ENCODE data around the gene ABCG4.
"Not testable (repeated sequence)": the region's sequence is repeated elsewhere in the genome, so short reads cannot be mapped to it uniquely, and the experiment has no call there.

Gene ABCG4

DNA sequence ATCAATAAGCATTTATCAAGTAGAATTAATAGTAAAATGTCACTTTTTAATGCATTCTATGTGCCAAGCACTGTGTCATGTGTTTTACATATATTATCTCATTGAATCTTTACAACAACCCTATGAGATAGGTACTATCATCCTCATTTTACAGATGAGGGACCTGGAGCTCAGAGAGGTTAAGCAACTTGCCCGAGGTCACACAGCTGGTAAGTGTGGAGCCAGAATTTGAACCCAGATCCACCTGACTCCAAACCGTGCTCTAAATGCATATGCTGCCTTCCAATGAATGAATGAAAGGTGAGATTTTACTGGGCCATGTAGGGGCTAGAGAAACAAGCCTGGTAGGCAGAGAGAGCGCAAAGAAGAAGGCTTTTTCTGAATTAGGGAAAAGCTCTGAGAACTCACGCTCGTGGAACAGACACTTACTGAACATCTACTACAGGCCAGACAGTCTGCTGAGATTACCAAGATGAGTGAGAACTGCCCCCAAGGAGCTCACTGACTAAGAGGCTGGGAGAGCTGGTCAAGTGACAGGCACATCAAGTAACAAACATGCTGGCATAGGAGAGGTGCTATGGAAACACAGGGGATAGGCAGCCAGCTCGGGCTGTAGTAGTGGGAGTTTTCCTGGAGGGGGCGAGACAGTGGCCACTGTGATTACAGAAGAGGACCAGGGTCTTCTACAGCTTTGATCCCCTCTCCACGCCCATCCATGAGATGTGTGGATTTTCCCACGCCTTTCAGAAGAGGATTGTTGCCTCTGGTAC lies 4.4 kb downstream of the ABCG4 start:
- DNase-seq (ENCODE audit: low read depth in 3 of 3): no peak

DNA sequence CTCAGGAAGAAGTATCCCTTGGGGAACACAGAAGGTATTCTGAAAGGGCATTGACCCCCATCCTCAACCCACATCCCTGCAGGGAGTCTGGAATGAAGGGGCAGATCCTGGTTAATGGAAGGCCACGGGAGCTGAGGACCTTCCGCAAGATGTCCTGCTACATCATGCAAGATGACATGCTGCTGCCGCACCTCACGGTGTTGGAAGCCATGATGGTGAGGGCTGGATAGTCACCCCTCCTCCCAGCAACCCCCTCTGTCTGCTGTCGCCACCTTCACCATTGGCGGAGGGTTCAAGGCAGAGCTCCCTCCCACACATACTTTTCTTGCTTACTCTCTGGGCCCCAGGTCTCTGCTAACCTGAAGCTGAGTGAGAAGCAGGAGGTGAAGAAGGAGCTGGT lies 5.3 kb downstream of the ABCG4 start:
- DNase-seq (ENCODE audit: low read depth in 3 of 3): no peak

DNA sequence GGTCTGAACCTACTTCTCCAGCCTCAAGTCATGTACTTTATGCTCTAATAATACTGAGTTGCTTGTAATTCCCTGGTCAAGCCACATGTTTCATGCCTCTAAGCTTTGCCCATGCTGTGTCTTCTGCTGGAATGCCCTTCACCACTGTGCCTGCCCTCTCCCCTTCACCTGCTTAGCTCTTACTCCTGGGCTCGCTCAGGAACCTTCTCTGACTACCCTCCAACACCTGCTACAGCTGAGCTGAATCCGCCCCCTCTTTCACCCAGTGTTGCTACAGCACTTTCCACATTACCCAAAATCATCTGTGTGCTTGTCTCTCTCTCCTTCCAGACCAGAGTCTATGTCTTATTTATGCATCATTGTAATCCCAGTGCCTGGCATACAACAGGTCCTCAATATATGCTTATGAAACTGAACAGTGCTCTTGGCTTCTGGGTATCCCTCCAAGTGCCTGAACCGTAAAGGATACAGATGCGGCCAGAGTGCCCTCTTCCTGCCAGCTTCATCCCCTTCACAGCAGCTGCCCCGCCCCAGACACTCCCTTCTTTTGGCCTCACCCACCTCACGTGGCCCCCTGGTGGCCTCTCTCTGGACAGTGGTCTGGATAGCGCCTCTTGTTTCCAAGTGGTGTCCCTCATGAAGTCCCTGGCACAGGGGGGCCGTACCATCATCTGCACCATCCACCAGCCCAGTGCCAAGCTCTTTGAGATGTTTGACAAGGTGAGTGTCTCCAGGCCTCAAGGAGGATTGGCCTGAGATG lies 7.1 kb downstream of the ABCG4 start:
- DNase-seq (ENCODE audit: low read depth in 3 of 3): no peak

DNA sequence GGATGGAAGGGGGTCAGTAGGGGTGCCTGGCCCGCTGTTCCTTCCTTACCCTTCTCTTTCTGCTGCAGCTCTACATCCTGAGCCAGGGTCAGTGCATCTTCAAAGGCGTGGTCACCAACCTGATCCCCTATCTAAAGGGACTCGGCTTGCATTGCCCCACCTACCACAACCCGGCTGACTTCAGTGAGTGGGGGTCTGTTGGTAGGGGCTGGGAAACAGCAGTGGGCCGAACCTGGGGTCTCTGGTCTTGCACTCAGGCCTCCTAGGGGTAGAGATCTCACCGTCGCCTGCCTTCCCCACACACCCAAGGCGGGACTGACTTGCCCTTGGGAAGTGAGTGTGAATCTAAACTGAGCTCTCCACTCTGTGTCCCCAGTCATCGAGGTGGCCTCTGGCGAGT lies 7.6 kb downstream of the ABCG4 start:
- no peak for DNase-seq (ENCODE audit: low read depth in 3 of 3)

DNA sequence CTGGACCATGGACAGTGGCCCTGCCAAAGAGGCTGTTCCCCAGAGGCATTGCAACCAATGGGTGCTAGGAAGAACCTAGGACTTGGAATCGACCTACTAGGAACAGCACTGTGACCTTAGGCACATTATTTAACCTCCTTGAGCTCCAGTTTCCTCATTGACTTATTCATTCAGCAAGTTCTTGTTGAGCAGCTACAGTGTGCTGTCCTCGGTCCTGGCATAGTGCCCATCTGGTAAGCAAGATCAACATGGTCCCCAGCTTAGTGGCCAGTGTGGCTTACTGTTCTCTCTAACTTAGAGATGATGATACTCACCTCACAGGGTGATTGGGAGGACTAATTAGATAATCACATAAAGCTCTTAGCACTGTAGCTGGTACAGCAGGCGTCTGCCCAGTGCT lies 8.2 kb downstream of the ABCG4 start:
- DNase-seq (ENCODE audit: low read depth in 3 of 3): no peak

DNA sequence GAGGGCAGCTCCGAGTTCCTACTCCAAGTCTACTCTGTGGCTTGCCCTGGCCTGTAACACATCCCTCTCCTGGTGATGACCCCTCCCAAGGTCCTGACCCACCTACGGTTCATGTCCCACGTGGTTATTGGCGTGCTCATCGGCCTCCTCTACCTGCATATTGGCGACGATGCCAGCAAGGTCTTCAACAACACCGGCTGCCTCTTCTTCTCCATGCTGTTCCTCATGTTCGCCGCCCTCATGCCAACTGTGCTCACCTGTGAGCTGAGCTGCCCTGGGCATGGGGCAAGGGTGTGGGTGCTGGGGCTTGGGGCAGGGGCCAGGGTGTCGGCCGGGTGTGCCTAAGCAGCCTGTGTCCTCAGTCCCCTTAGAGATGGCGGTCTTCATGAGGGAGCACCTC lies 9.6 kb downstream of the ABCG4 start:
- DNase-seq (ENCODE audit: low read depth in 3 of 3): no peak

DNA sequence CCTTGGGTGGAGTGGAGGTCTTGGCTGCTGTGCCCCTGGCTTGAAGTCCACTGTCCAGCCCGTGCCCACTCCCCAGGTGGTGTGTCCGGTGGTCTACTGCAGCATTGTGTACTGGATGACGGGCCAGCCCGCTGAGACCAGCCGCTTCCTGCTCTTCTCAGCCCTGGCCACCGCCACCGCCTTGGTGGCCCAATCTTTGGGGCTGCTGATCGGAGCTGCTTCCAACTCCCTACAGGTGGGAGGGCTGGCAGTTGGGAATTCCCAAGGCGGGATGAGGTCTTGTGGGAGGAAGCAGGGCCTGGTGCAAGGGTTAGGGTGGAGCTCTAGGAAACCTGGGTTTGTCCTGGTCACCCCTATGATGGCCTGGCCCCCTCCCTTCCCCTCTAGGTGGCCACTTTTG lies 11.3 kb downstream of the ABCG4 start:
- DNase-seq (ENCODE audit: low read depth in 3 of 3): no peak

DNA sequence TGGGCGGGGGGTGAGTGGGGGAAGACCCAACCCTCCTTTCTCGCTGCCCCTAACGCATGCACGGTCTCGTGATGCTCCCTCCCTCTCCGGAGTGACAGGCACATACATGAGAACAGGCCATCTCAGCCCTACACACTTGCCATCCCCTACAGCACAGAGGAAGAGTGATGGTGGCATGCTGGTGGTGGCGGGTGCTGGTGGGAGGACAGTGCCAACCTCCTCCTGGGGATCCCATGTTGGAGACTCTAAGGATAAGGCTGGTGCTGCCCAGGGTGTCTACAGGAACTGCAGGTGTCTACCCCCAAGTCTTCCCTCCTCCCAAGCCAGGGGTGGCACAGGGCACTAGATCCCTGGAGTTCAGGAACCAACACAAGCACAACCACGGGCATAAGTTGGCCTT lies 13.0 kb downstream of the ABCG4 start:
- no peak for DNase-seq (ENCODE audit: low read depth in 3 of 3)

DNA sequence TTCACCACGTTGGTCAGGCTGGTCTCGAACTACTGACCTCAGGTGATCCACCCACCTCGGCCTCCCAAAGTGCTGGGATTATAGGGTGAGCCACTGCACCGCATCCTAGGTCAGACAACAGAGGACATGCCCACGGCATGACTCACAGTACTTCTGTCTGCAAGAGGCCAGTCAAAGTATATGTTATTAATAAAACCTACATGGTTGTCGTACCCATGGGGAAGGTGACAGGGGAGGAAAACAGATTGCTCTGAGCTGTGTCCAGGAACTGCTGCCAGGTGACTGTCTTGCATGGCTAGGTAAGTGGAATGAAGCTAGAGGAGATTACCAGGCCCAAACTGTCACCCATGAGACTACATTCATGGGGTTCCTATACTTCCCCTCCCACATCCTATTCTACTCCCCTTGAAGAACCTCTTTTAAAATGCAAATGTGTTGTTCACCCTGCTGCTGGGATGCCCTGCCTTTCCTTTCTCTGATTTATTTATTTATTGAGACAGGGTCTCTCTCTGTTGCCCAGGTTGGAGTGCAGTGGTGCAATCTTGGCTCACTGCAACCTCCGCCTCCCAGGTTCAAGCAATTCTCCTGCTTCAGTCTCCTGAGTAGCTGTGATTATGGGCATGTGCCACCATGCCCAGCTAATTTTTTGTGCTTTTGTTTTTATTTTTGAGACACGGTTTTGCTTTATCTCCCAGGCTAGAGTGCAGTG lies 17.7 kb downstream of the ABCG4 start:
- DNase-seq (ENCODE audit: low read depth in 3 of 3): no peak

DNA sequence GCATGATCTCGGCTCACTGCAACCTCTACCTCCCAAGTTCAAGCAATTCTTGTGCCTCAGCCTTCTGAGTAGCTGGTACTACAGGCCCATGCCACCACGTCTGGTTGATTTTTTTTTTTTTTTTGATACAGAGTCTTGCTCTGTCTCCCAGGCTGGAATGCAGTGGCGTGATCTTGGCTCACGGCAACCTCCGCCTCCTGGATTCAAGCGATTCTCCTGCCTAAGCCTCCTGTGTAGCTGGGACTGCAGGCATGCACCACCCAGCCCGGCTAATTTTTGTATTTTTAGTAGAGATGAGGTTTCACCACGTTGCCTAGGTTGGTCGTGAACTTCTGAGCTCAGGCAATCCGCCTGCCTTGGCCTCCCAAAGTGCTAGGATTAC lies 18.2 kb downstream of the ABCG4 start:
- not testable (repeated sequence) for DNase-seq (ENCODE audit: low read depth in 3 of 3)

DNA sequence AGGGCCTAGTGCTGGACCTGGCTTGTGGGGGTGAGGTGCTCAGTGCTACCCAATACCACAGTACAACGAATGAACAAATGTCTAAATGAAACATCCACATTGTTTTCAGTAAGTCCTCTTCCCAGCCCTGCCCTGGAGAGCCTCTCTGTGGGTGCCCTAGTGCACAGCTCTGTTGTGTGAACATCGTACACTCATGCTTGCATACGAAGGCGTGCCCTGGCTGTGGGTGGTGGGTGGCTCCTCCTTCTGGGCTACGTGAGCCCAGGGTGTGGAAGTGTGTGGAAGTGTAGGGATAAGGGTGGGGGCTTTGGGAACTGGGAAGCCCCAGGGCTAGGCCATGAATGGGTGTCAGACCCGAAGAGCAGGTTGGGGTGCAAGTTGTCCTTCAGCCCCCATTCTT lies 19.1 kb downstream of the ABCG4 start:
- no peak for DNase-seq (ENCODE audit: low read depth in 3 of 3)

DNA sequence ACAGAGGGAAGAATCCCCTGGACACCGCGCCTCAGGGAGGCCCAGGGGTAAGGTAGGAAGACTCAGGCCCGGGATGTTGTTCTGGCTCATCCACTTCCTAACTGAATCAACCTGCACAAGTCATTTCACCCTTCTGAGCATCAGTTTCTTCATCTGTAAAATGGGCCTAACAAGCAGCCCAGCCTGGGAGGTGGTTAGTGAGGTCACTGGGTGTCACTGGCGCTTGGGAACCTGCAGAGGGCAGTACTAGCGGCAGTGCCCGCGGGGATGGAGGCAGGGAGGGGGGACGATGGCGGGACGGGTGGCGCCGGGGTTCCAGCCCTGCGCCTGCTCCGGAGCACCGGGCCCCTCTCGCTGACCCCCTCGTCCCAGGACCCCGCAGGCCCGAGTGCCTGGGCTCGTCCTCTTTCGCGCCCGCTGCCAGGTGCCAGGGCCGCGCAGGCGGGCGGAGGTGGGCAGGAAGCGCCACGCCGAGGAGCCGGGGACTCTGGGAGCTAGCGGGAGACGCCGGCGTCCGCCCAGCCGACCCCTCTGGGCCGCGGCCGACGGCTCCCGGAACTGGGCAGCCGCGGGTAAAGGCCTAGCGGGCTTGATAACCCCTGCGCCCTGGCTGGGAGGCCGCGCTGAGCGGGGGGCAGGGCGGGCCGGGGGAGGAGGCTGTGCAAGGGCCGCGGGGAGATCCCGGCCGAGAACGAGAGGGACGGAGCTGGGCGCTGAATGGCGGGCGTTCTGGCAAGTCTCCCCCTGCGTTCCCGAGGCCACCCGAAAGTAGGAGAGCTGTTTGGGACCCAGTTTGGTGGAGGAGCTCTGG lies 19.8 kb downstream of the ABCG4 start, which contains the start of gene NLRX1:
Gene NLRX1, plus strand, starts transcription at position 255 of the 811 bp plus-strand sequence. CDS start 2,679 bp downstream, outside the sequence.
- peak; percentile 71 to 75 (median 73) for DNase-seq (ENCODE audit: low read depth in 3 of 3)

DNA sequence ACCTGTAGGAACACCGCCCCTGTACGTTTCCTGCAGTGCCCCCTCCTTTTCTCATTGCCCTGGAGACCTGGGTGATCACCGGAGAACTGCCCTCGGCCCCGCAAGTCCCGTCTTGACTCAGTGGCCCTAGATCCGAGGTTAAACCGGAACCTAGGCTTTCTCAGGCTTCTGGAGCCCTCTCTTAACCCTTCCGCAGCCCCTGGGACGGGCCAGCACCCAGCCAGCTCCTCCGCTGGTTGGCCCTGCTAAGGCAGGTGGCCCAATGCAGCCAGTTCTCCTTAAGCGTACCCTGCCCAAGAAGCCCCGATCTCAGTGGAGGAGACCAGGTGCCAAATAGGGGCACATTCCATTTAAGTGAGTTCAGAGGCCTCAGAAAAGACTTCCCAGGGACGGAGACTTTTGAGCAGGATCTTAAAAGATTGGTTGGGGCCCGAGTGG lies 20.4 kb downstream of the ABCG4 start:
- peak in 1 of 3 experiments; percentile 28 for DNase-seq (ENCODE audit: low read depth in 3 of 3)

DNA sequence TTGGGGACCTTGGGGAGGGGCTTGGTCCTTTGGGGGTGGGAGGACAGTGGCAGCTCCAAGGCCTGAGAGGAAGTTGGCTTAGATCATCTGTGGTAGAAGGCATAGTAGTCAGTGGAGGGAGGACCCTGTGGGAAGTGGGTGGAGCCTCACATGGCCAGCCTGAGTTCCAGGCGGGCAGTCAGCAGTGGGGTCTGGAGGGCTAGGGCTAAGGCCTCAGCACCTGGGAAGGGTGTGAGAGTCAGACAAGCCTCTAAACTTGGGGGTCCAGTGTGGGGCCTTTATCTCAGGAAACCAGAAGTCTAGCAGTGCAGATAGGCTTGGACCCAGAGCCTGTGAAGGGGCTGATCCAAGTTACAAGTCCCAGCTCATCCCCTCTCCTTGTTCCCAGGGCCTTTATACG lies 23.7 kb downstream of the ABCG4 start:
- no peak for DNase-seq (ENCODE audit: low read depth in 3 of 3)

DNA sequence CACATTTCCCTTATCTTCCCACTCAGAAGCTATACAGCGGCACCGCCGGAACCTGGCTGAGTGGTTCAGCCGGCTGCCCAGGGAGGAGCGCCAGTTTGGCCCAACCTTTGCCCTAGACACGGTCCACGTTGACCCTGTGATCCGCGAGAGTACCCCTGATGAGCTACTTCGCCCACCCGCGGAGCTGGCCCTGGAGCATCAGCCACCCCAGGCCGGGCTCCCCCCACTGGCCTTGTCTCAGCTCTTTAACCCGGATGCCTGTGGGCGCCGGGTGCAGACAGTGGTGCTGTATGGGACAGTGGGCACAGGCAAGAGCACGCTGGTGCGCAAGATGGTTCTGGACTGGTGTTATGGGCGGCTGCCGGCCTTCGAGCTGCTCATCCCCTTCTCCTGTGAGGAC lies 24.6 kb downstream of the ABCG4 start:
- DNase-seq (ENCODE audit: low read depth in 3 of 3): no peak

DNA sequence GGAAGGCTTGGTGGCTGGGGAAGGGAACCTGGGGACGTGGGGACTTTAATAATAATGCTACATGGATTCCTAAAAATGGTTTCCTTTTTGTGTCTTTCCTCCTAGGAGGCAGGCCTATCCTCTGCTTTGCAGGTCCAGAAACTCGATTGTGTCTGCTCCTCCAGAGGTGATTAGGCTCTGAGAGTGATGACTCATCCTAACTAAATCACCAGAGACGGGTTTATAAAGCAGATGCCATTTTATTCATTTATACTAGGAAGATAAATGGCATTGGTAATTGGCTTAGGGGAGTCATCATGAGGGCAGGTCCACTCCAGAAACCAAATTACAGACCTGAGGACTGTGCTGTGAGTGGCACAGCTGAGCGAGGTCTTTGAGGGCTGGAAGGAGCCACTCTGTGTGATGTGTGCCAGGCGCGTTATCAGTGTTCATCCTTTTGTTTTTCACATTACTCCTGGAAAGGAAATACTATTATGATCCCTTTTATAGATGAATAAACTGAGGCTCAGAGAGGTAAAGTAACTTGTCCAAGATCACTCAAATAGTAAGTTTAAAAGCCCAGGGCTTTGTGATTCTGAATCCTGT lies 26.7 kb downstream of the ABCG4 start:
- DNase-seq (ENCODE audit: low read depth in 3 of 3): no peak

DNA sequence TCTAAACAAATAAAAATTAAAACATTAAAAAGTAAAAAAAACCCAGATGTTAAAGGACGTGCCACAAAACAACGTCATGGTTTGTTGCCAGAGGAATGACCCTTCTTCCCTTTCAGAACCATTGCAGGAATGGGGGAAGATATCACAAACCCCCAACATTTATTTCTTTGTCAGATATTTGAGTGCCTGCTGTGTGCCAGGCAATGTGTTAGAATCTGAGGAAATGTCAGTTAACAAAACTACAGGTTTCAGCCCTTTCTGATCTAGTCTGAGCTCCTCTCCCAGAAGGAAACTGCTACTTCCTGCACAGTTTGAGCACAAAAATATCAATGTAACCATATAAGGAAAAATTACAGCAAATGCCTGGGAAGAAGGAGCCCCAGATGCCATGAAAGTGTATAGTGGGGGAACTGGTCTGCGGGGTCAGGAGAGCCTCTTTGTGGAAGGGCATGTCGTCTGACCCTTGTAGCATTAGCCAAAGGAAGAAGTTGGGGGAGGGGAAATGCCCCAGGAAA lies 29.4 kb downstream of the ABCG4 start:
- no peak for DNase-seq (ENCODE audit: low read depth in 3 of 3)

DNA sequence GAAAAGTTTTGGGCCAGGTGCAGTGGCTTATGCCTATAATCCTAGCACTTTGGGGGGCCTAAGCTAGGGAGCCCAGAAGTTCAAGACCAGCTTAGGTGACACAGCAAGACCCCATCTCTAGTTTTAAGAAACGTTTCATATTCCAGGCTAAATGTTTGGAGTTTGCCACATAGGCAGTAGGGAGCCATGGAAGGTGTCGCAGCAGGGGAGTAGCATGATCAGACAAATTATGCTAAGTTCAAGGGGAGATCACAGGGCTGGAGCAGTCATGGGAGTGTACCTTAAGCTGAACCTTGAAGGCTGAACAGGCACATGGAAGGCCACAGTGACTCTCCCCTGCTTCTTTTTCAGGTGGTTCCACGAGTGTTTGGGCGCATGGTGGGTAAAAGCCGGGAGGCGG lies 30.5 kb downstream of the ABCG4 start:
- no peak for DNase-seq (ENCODE audit: low read depth in 3 of 3)

DNA sequence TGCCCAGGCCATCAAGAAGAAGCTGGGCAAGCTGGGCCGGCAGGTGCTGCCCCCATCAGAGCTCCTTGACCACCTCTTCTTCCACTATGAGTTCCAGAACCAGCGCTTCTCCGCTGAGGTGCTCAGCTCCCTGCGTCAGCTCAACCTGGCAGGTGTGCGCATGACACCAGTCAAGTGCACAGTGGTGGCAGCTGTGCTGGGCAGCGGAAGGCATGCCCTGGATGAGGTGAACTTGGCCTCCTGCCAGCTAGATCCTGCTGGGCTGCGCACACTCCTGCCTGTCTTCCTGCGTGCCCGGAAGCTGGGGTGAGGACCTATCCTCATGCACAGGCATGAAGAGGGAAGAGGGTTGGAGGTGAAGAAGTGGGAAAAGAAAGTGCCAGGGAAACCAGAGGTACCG lies 31.1 kb downstream of the ABCG4 start:
- no peak for DNase-seq (ENCODE audit: low read depth in 3 of 3)

DNA sequence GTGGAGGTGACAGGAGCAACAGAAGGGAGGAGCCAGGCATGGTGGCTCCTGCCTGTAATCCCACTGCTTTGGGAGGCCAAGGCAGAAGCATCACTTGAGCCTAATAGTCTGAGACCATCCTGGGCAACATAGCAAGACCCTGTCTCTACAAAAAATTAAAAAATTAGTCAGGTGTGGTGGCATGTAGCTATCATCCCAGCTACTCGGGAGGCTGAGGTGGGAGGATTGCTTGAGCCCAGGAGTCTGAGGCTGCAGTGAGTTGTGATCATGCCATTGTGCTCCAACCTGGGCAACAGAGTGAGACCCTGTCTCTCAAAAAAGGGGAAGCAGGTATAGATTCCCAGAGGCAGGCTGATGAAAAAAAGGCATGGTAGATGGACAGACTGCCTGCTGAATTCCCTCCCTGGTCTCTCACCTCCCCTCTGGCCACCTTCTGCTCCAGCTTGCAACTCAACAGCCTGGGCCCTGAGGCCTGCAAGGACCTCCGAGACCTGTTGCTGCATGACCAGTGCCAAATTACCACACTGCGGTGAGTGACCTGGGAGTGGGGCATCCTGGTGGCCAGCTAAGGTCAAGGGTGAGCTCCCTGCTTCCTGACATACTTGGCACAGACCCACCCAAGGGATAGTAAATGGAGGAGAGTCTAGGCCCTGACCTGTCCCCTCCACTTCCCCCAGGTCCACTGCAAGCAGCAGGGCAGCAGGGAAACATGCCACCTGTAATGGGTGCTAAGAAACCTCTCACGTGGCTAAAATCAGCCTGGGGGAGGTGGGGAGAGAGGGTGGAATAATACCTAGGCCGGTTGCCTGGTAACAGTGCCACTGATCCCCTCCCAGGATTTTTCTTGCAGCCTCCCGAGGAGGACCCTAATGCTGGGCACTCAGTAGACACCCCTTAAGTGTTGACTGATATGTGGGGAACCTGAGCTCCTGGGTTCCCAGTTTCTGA lies 32.2 kb downstream of the ABCG4 start:
- no peak for DNase-seq (ENCODE audit: low read depth in 3 of 3)
